ENCODE data around the gene TAF3.

Gene TAF3

DNA sequence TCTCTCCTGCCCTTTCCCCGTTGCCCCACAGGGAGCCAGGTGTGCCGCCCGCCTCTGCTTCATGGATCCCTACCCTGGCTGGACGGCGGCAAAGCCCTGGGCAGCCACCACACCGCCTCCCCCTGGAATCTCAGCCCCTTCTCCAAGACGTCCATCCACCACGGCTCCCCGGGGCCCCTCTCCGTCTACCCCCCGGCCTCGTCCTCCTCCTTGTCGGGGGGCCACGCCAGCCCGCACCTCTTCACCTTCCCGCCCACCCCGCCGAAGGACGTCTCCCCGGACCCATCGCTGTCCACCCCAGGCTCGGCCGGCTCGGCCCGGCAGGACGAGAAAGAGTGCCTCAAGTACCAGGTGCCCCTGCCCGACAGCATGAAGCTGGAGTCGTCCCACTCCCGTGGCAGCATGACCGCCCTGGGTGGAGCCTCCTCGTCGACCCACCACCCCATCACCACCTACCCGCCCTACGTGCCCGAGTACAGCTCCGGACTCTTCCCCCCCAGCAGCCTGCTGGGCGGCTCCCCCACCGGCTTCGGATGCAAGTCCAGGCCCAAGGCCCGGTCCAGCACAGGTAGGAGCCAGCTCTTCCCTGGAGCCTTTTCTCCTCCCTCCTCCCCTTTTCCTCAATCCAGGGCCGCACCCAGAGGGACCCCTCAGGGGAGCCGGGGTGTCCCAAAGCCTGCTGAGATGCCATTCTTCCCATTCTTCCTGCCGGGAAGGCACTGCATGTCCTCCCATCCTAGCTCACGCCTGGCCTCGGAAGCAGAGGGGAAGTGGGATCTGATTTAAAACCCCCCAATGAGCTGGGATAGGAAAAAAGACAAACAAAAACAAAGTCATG is 240.2 kb downstream of the TAF3 start:
- DNase-seq (ENCODE audit: low spot score) = no peak

DNA sequence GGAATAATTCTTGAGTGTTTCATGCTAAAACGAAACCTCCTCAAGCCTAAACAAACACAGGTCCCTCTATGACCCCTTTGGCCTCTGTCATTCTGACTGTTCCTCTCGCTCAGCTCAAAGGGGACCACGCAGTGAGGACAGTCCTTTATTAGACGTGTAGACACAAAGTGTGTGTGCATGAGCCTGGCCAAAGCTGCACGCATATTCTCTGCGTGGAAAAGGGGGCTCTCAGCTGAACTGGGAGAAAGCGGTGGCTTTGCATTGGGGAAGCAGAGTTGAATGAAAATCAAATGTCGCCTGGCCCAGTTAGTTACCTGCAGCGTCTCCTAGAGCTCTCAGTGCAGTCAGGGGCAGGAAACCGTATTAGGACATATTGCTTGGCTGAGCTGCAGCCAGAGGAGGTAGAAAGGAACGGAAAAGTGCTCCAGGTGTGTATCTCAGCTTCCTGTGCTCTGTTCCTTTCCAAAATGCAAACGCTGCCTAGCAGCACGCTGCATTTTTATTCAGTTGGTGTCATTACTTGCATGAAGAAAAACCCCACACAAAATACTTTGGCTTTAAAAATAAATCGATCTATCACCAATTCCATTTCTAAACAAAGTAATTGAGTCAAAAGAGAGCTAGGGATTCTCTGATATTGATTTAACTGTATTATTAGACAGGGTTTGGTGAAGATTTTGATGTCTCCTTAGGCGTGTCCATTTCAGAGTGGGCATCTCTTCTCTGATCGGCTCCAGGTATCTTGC is 241.1 kb downstream of the TAF3 start:
- no peak for DNase-seq (ENCODE audit: low spot score)

DNA sequence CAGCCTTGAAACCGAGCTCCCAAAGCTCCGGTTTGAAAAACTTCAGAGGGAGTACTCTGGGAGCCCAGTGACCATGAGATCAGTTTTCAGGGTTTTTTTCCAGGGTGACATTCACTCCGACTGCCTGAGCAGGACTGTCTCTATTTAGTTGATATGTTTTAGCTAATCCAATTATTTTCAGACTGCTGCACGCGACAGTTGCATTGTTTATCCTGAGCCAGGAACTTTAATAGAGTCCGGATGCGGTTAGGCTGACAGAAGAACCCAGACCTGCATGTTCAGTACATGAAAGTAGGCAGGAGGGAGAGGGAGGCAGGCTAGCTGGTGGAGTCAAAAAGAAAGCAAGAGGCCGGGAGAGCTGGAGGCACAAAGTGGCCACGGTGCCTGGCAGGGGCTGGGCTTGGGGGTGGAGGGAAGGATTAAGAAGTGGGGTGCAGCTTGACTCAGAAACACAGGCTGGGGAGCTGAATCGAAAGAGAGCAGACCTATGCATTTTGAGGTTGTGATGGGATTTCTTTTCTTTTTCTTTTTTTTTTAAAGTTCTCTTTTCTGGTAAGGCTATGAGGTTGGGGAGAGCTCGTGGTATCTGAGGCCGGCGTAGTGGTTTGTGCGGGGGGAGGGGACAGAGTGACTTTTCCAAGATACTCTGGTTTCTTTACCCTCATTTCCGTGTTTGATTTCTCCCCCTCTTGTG is 241.9 kb downstream of the TAF3 start:
- no peak for DNase-seq (ENCODE audit: low spot score)

DNA sequence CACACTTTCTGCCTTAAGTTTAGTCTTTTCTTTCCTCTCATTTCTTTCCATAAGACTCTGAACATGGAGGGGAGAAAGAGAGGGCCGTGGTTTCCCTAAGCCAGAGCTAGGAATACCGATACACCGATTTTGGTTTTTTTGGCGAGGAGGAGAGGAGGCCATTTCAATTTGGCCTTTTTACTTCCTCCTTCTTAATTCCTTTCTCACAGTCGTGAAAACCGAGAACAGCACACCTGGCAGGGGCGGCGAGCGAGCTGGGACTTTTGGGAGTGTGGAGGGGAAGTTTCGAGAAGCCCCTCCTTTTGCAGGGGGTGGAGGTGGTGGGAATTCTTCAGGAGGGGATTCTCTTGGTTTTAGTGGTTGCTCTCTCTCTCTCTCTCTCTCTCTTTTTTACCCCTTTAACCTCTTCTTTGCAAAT is 242.4 kb downstream of the TAF3 start:
- no peak for DNase-seq (ENCODE audit: low spot score)

DNA sequence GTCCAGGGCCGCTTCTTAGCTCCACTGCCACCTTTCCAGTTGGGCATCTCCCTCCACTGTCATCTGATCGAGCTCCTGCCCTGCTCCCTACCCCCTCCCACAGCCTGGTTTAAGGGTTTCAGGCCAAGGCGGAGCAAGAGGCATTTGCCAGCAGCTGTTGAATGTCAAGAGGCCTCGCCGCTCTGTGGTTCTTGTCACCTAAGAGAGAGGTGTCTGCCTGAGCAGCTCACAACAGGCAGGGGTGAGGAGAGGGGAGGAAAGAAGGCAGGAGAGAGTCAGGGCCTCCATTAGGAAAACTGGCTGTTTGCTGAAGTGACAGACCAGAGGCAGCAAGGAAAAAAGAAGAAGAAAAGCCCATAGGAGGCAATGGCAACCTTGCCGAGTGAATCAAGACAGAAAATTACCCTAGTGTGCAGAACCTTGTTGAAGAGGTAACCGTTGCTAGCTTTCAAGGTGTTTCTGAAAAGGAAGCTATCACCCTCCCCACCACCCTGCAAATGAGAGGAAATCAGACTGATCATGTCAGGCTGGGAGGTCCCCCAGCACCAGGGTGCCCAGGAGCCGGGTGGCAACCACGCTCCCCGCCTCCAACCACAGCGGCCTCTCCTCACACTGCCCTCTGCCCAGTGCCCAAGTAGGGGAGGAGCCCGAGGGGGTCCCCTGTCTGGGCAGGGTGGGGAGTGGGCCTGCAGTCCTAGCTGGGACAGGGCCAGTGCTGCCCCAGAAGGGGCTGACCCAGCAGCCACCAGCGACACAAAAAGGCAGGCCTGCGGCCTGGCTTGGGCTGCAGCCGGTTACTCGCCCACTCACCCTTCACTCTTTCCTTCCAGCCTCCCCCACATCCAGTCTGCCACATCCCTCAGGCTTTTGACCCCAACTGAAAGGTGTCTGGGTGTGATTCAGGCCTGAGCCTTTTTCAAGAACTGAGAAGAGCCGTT is 243.2 kb downstream of the TAF3 start:
- DNase-seq (ENCODE audit: low spot score) = no peak

DNA sequence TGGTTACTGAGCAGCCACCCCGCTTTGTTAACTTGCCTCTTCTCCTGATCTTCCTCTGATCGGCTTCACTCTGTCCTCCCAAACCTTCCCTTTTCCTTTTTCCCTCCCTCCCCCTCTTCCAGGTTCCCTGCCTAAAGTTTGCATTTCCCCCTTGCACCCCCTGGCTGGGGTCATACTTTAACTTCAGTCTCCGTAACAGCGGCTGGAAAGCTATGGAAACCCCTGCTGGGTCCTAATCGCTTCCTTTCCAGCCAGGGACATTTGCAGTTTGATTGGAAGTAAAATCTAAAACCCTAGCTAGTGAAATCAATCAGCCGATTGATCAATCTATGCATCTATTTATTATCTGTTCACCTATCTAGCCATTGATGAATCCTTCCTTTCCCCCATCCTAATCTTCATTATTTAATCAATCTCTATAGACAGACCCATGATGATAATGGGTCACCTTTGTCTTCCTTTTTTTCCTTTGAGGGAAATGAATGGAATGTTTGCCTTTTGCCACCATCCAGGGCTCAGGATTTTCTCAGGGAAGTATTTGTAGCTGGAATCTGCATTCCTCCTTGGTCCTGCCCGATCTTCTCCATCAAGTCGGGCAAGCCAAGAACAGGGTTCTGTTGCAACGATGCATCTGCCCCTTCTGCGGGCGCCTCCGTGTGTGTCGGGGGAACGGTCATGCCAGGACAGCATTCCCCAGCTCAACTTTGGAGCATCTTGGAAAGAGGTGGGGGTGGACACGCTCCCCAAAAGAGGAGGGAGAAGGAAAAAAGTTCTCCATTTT is 245.0 kb downstream of the TAF3 start:
- DNase-seq (ENCODE audit: low spot score) = no peak

DNA sequence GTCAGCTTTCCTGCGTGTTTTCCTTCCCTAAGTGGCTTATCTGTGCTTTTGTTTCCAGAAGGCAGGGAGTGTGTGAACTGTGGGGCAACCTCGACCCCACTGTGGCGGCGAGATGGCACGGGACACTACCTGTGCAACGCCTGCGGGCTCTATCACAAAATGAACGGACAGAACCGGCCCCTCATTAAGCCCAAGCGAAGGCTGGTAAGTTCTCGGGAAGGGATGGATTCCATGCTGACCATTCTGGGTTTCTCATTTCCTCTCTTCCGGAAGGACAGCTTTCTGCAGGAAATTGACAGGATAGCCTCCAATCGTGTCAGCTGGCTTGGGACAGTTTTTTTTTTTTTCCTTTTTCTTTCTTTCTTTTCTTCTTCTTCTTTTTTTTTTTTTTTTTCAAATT is 245.6 kb downstream of the TAF3 start:
- no peak for DNase-seq (ENCODE audit: low spot score)

DNA sequence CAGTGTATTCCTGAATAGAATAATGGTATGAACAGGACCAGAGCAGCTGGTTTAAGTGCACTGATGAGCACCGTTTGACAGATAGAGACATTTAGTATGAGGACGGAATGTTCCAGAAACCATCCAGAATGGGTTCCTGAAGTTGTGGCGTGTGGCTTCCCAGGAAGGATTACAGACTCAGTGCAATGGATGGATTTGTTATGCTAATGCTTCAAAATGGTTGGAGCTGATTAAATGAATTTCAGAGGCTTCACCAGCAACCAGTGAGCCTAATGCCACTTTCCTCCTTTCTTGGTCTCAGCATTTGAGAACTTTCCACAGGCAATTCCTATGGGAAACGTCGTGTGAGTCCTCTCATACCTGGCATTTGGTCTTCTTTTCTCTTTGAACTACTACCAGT is 246.1 kb downstream of the TAF3 start:
- DNase-seq (ENCODE audit: low spot score) = no peak

DNA sequence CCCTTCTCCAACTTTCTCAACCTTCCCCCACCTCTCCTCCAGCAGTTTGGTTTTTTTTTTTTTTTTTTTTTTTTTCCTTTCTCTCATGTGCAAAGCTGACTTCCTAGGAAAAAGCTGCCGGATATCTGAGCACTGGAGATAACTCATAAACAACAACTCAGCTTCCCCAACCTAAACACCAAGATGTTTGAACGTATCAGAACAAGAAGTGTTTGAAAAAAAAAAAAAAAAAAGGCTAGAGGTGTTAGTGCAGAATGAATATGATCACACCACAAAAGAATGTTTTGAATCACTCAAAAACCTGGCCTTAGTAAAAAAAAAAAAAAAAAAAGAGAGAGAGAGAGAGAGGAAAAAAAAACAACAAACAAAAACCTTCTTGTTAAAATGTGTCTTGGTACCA is 247.3 kb downstream of the TAF3 start:
- DNase-seq (ENCODE audit: low spot score) = no peak

DNA sequence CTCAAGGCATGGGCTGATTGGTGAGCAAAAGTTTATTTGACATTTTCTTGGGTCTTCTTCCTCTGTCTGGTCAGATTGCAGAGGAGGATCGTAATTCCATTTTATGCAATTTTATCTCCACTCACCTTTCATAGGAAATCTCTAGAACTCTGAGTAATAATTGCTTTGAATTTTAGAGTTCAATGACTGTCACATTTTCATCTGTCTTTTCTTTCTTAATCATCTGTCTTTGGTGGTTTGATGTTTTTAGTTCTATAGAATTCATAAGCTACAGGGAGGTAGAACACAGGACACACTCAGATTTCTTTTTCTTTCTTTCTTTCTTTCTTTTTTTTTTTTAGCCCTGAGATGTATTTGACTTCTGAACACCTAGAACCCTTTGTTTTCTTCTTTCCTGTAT is 247.8 kb downstream of the TAF3 start:
- DNase-seq (ENCODE audit: low spot score) = no peak

Measured in AG08396 (cell line).